Measurements from ENCODE around the gene CDC7.

The CDC7 gene

DNA sequence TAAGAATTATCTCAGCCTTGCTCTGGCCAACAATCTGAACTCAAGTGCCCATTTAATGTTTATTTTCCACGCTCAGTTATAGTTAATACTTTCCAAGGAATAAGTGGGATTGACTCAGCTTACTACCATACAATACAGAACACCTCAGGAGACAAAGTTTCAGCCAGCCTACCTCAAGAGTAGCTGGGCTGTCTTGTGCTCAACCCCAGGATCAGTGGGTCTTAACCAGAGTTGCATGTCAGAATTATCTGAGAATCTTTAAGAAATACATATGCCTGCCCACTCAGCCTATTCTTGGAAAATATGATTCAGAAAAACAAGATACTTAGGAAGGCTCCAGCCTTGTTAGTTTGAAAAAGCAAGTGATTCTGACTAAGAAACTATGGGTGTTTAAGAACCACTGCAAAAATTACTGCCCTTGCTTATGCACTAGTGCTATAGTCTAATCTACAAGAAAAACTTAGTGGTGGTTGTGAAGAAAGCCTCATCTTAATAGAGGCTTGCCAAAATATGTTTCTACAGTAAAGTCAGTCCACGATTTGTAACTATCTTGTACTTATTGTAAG lies 20.4 kb downstream of the CDC7 start:
- no peak for ATAC-seq (ENCODE audit: low read depth)
- no peaks in the 10 kb centered on the region for H3K4me1 Mint-ChIP-seq
- H3K27ac Mint-ChIP-seq = no peak overlapping the region

GRCh38 chr1:91523482-91523881 lies 22.8 kb downstream of the CDC7 start:
- ATAC-seq (ENCODE audit: low read depth) (no peak), DNase-seq (ENCODE audit: low spot score in 2 of 2) (no peak)
- H3K36me3 Mint-ChIP-seq = peaks cover 2% of the 10 kb centered on the region
- H3K27me3 Mint-ChIP-seq = no peaks in the 10 kb centered on the region
- H3K27ac Mint-ChIP-seq = no peak overlapping the region
- no peaks in the 10 kb centered on the region for H3K9me3 Mint-ChIP-seq
- no peaks in the 10 kb centered on the region for H3K4me1 Mint-ChIP-seq
- H3K4me3 Mint-ChIP-seq = no peak overlapping the region

More for the DNA sequence above, 20.4 kb downstream of the CDC7 start:
- no peaks in the 10 kb centered on the region for H3K9me3 Mint-ChIP-seq
- no peaks in the 10 kb centered on the region for H3K27me3 Mint-ChIP-seq
- H3K4me3 Mint-ChIP-seq = no peak overlapping the region
- peaks cover 11% of the 10 kb centered on the region for H3K36me3 Mint-ChIP-seq
- DNase-seq (ENCODE audit: low spot score in 2 of 2) = no peak

DNA sequence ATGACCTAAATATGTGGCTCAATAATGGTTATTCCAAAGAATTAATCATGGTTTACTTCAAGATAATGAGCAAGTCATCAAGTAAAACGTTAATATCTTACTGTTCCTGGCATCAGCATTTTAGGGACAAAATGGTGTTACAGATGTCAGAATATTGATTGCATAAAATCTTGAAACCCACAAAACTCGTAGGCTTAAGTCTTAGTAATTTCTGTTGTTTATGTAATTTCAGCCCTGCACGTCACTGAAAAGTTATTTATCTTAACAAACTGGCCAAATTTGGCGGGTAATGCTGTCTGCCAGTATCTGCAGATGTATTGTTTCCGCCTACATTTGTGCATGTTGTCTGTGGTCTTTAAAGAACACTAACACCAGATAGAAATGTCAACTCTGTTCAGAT lies 25.8 kb downstream of the CDC7 start:
- no peak for ATAC-seq (ENCODE audit: low read depth)
- Mint-ChIP-seq H3K9me3 (no peaks in the 10 kb centered on the region), H3K4me3 (no peak overlapping the region), H3K27ac (no peak overlapping the region), H3K36me3 (peaks cover 1% of the 10 kb centered on the region), H3K27me3 (no peaks in the 10 kb centered on the region), H3K4me1 (peaks cover 2% of the 10 kb centered on the region)
- DNase-seq (ENCODE audit: low spot score in 2 of 2) = no peak

- Mint-ChIP-seq H3K9me3 (no peaks in the 10 kb centered on the region), H3K4me3 (no peak overlapping the region), H3K27ac (no peak overlapping the region), H3K4me1 (peaks cover 2% of the 10 kb centered on the region), H3K36me3 (peaks cover 1% of the 10 kb centered on the region), H3K27me3 (no peaks in the 10 kb centered on the region)
- DNase-seq (ENCODE audit: low spot score in 2 of 2) (no peak), ATAC-seq (ENCODE audit: low read depth) (no peak)
Observed at GRCh38 chr1:91527266-91527765, 26.7 kb downstream of the CDC7 start.

DNA sequence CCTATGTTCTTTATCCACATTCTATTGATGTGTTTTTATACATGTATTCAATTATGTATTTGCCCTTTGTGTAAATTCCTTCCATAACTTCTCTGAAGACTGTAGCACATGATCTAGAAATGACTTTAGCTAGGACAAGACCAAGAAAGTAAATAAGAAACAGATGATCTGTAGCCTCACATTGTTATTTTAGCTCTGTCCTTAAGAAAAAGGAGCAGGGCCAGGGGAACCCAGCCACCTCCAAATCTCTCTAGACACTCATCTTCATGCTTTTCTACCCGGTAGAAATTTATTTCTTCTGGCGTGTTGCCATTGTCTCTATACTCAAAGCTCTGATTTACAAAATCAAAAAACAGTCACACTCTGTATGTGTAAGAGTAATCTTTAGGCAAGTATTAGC lies 27.1 kb downstream of the CDC7 start:
- Mint-ChIP-seq H3K4me3 (no peak overlapping the region), H3K27me3 (no peaks in the 10 kb centered on the region), H3K4me1 (peaks cover 2% of the 10 kb centered on the region), H3K36me3 (peaks cover 1% of the 10 kb centered on the region), H3K9me3 (no peaks in the 10 kb centered on the region), H3K27ac (no peak overlapping the region)
- DNase-seq (ENCODE audit: low spot score in 2 of 2) (no peak), ATAC-seq (ENCODE audit: low read depth) (no peak)

DNA sequence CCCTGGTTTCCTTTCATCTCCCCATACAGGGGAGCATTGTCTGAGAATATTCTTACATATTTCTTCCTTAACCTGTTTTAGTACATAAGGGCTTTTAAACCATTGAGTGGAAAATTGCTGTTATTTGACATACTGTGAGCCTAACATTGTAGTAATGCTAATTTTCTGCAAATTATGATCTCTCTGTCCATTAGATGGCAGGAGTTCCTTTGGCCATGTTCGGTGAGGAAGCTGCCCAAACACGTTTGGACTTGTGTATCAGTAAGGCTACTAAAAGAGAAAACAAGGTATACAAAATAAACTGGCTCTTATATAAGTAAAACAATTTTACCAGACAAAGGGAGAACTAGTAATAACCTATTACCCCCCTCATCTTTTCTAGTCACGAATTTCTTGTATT lies 29.2 kb downstream of the CDC7 start:
- no peak overlapping the region for H3K27ac Mint-ChIP-seq
- H3K4me1 Mint-ChIP-seq = peaks cover 2% of the 10 kb centered on the region
- no peak overlapping the region for H3K4me3 Mint-ChIP-seq
- no peak for ATAC-seq (ENCODE audit: low read depth)
- no peaks in the 10 kb centered on the region for H3K9me3 Mint-ChIP-seq
- H3K27me3 Mint-ChIP-seq = no peaks in the 10 kb centered on the region
- no peaks in the 10 kb centered on the region for H3K36me3 Mint-ChIP-seq
- no peak for DNase-seq (ENCODE audit: low spot score in 2 of 2)

- DNase-seq (ENCODE audit: low spot score in 2 of 2) (no peak), ATAC-seq (ENCODE audit: low read depth) (no peak)
- Mint-ChIP-seq H3K4me3 (no peak overlapping the region), H3K36me3 (no peaks in the 10 kb centered on the region), H3K9me3 (no peaks in the 10 kb centered on the region), H3K27me3 (no peaks in the 10 kb centered on the region), H3K27ac (no peak overlapping the region), H3K4me1 (peaks cover 2% of the 10 kb centered on the region)
Observed at GRCh38 chr1:91533361-91534024, 32.8 kb downstream of the CDC7 start.

- Mint-ChIP-seq H3K9me3 (no peaks in the 10 kb centered on the region), H3K4me3 (no peak overlapping the region), H3K27me3 (no peaks in the 10 kb centered on the region), H3K27ac (no peak overlapping the region), H3K4me1 (no peaks in the 10 kb centered on the region), H3K36me3 (no peaks in the 10 kb centered on the region)
- DNase-seq (ENCODE audit: low spot score in 2 of 2) = no peak
- no peak for ATAC-seq (ENCODE audit: low read depth)
Observed at GRCh38 chr1:91535441-91535840, 34.8 kb downstream of the CDC7 start.

DNA sequence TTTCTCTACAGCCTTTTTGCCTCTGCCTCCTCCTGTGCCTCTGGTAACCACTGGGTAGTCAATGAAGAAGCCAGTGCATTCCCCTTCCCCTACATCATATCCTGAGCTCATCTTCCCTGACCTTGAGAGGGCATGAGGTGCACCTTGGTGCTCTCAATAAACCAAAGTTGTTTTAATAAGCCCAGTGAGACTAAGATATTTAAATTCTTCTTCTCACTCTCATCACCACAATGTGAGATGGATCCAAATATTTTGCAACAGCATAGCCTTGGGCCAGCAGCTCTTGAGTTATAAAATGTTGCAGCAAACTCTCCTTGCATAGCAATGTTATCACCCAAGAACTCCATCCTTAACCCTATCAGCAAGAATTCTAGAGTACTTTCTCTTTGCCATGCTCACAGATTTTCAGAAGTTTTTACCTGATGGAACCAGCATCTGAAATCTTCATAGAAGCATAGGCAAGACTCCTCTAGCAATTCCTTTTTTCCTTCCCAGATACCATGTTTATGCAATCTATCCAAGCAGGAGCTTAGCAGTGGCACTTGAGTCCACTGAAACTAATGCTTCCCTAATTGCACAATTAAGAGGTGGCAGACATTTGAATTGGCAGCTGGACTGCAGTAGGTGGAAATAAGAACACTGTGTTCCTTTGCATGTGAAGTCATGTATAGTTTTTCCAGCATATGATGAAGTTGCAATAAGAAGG lies 36.8 kb downstream of the CDC7 start:
- Mint-ChIP-seq H3K27me3 (no peaks in the 10 kb centered on the region), H3K4me3 (no peak overlapping the region), H3K27ac (no peak overlapping the region), H3K36me3 (no peaks in the 10 kb centered on the region), H3K9me3 (no peaks in the 10 kb centered on the region), H3K4me1 (no peaks in the 10 kb centered on the region)
- no peak for DNase-seq (ENCODE audit: low spot score in 2 of 2)
- no peak for ATAC-seq (ENCODE audit: low read depth)

GRCh38 chr1:91537987-91538304 lies 37.3 kb downstream of the CDC7 start:
- Mint-ChIP-seq H3K27me3 (no peaks in the 10 kb centered on the region), H3K36me3 (no peaks in the 10 kb centered on the region), H3K4me3 (no peak overlapping the region), H3K4me1 (no peaks in the 10 kb centered on the region), H3K9me3 (no peaks in the 10 kb centered on the region), H3K27ac (no peak overlapping the region)
- ATAC-seq (ENCODE audit: low read depth) (no peak), DNase-seq (ENCODE audit: low spot score in 2 of 2) (no peak)

DNA sequence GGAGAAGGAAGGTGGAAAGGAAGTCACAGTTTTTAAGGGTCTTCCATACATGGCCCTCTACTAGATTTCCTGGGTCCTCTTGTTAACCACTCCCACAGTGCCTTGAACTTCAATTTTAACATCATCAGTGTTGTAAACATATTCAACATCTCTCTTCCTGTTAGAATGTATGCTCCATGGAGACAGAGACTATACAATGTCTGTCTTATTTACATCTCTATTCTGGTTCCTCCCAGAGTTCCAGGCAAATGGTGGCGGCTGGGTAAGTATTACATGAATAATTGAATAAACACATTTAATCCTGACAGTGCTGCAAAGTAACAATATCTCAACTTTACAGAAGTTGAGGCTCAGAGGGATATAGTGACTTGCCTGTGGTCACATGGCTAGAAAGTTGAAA lies 40.3 kb downstream of the CDC7 start:
- ATAC-seq (ENCODE audit: low read depth) = no peak
- Mint-ChIP-seq H3K4me1 (no peaks in the 10 kb centered on the region), H3K4me3 (no peak overlapping the region), H3K27me3 (peaks cover 3% of the 10 kb centered on the region), H3K9me3 (no peaks in the 10 kb centered on the region), H3K36me3 (no peaks in the 10 kb centered on the region), H3K27ac (no peak overlapping the region)
- no peak for DNase-seq (ENCODE audit: low spot score in 2 of 2)

- H3K36me3 Mint-ChIP-seq = no peaks in the 10 kb centered on the region
- H3K9me3 Mint-ChIP-seq = no peaks in the 10 kb centered on the region
- DNase-seq (ENCODE audit: low spot score in 2 of 2) (no peak), ATAC-seq (ENCODE audit: low read depth) (no peak)
- H3K4me1 Mint-ChIP-seq = no peaks in the 10 kb centered on the region
- H3K27me3 Mint-ChIP-seq = peaks cover 3% of the 10 kb centered on the region
- no peak overlapping the region for H3K4me3 Mint-ChIP-seq
- no peak overlapping the region for H3K27ac Mint-ChIP-seq
Observed at GRCh38 chr1:91541918-91542533, 41.4 kb downstream of the CDC7 start.

- Mint-ChIP-seq H3K4me1 (peaks cover 9% of the 10 kb centered on the region), H3K4me3 (no peak overlapping the region), H3K36me3 (no peaks in the 10 kb centered on the region), H3K9me3 (no peaks in the 10 kb centered on the region), H3K27me3 (peaks cover 7% of the 10 kb centered on the region), H3K27ac (no peak overlapping the region)
- DNase-seq (ENCODE audit: low spot score in 2 of 2) (no peak), ATAC-seq (ENCODE audit: low read depth) (no peak)
Observed at GRCh38 chr1:91545506-91546300, 45.1 kb downstream of the CDC7 start.

GRCh38 chr1:91546301-91546581 lies 45.6 kb downstream of the CDC7 start:
- peaks cover 9% of the 10 kb centered on the region for H3K4me1 Mint-ChIP-seq
- no peak for DNase-seq (ENCODE audit: low spot score in 2 of 2)
- H3K27me3 Mint-ChIP-seq = peaks cover 7% of the 10 kb centered on the region
- no peak overlapping the region for H3K27ac Mint-ChIP-seq
- no peaks in the 10 kb centered on the region for H3K9me3 Mint-ChIP-seq
- H3K36me3 Mint-ChIP-seq = no peaks in the 10 kb centered on the region
- no peak overlapping the region for H3K4me3 Mint-ChIP-seq
- ATAC-seq (ENCODE audit: low read depth) = no peak
